ENCODE data around the gene MORN3. TPM values are rescaled to one million over a fixed set of nuclear protein-coding genes. Genes with fewer than 3 reads are reported as not detected.
A peak's percentile ranks its signal among the peaks of the same experiment; 100 is the strongest.
"Not testable (repeated sequence)": the region's sequence is repeated elsewhere in the genome, so short reads cannot be mapped to it uniquely, and the experiment has no call there.

Gene MORN3
- total and polyA plus RNA-seq, 8 donors: under 0.01 to 0.87 (median 0.46) TPM; not detected in 3

DNA sequence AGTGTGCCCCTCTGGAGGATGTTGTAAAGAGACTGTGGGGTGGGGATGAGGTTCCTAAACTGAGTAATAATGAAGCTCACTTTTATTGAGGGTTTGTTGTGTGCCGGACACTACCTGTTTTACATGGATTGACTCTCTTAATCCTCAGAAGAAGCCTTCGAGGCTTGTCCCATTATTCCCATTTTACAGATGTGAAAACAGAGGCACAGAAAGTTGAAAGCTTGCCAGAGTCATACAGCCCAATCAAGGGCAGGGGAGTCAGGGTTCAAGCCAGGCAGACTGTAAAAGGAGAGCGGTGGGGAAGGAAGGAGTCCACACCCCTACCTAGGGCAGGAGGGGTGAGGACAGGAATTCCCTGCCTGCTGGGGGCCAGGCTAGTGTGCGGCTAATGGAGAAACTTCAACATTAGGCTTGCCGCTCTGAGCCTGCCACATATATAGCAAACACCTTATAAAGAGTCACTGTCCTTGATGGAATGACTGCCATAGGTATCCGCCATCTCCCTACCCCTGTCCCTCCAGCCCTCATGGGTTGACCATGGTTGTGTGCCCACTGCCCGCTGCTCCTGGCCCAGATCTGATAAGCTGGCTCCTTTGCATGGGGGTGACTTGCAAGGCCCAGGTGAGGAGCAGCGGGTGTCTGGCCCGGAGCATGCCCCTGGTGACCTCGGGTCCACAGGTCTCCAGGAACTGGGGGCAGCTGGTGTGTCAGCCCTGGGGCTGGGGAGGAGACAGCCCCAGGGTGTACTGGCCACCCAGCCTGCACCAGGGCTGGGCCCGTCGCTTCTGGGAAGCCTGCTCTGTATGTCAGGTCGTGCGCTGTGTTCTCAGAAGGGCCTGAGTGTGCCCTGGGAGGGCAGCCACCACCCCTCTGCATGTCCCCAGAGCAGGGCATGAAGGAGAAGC lies 30.9 kb downstream of the MORN3 start:
- no peak overlapping the region for H3K27ac ChIP-seq
- H3K27me3 ChIP-seq: no peaks in the 10 kb centered on the region
- H3K4me3 ChIP-seq: no peak overlapping the region
- peaks cover 6 to 28% (median 10%) of the 10 kb centered on the region in 4 donors for H3K4me1 ChIP-seq
- intact Hi-C loops (cut with DNase I; ENCODE audit: low total_unique reads): no loop called here
- TF ChIP-seq, protein P1, sequence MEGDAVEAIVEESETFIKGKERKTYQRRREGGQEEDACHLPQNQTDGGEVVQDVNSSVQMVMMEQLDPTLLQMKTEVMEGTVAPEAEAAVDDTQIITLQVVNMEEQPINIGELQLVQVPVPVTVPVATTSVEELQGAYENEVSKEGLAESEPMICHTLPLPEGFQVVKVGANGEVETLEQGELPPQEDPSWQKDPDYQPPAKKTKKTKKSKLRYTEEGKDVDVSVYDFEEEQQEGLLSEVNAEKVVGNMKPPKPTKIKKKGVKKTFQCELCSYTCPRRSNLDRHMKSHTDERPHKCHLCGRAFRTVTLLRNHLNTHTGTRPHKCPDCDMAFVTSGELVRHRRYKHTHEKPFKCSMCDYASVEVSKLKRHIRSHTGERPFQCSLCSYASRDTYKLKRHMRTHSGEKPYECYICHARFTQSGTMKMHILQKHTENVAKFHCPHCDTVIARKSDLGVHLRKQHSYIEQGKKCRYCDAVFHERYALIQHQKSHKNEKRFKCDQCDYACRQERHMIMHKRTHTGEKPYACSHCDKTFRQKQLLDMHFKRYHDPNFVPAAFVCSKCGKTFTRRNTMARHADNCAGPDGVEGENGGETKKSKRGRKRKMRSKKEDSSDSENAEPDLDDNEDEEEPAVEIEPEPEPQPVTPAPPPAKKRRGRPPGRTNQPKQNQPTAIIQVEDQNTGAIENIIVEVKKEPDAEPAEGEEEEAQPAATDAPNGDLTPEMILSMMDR (IDR thresholded peaks at IDR 0.05): no peak
- no peak for TF ChIP-seq EP300 (IDR thresholded peaks at IDR 0.05)
- TF ChIP-seq POLR2AphosphoS5 (IDR thresholded peaks at IDR 0.05): no peak
- TF ChIP-seq POLR2A (IDR thresholded peaks at IDR 0.05): no peak
- H3K36me3 ChIP-seq: peaks cover 10 to 28% (median 22%) of the 10 kb centered on the region in 4 donors
- H3K9me3 ChIP-seq: no peaks in the 10 kb centered on the region
- no peak for DNase-seq
- WGBS, 5 donors: 88 to 94% (median 92%) methylated on average over 10 to 14 of the region's 14 CpGs

DNA sequence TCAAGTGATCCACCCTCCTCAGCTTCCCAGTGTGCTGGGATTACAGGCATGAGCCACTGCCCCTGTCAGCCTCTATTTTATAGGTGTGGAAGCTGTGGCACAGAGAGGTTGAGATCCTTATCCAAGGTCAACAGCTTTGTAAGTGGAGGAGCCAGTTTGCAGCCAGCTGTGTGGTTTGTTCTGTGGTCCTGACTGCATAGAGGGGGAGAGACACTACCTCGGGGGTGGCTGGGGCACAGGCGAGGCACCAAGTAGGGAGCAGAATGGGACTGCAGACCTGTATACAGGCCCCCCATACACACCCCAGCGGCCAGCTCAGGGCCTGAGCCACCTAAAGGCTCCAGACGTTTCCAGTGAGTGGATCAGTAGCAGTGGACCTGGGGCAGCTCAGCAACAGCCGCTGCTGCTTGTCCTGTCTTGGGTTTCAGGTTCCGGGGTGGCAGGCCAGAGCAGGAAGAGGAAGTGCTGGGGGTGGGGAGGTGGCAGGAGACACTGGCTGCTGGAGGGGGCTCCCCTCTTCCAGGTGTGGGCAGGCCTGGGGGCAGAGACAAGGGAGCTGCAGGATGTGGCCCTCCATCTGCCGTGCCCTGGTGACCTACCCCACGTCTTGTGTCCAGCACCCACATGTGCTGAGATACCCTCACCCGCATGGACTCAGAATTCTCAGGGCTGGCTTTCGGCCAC lies 32.1 kb downstream of the MORN3 start:
- DNase-seq: peak; percentile 40 to 43
- Histone ChIP-seq H3K4me3 (no peak overlapping the region), H3K4me1 (peaks cover 16 to 39% (median 21%) of the 10 kb centered on the region in 4 donors), H3K9me3 (no peaks in the 10 kb centered on the region), H3K27me3 (no peaks in the 10 kb centered on the region), H3K36me3 (peaks cover 10 to 18% (median 18%) of the 10 kb centered on the region in 4 donors), H3K27ac (peak overlapping the region in 4 of 5 donors; percentile 4 to 71 (median 62))
- WGBS, 5 donors: 56 to 67% (median 59%) methylated on average over 6 to 10 of the region's 10 CpGs
- TF ChIP-seq, protein P1 (IDR thresholded peaks at IDR 0.05): no peak
- TF ChIP-seq POLR2A (IDR thresholded peaks at IDR 0.05) (no peak), POLR2AphosphoS5 (IDR thresholded peaks at IDR 0.05) (no peak), EP300 (IDR thresholded peaks at IDR 0.05) (no peak)
- intact Hi-C loops (cut with DNase I; ENCODE audit: low total_unique reads): no loop called here

DNA sequence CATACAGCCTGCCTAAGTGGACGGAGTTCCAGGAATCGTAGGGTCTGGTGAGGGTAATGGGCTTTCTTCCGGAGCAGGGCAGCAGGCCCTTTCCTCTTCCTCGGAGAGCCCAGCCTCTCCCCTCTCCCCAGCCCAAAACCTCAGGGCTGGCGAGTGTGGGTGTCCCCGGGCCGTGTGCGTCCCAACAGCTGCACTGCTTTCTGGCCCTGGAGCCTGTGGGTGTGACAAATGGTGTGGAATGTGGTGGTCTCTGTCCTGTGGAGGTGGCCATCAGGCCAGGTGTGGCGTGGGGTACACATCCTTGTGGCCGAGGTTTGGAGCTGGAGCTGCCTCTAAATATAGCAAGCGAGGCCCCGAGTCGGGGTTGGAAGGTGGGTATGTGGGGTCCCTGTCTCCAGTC lies 34.6 kb downstream of the MORN3 start:
- 76 to 92% (median 81%) methylated on average over 13 of the region's 13 CpGs for WGBS, 5 donors
- H3K27me3 ChIP-seq: no peaks in the 10 kb centered on the region
- intact Hi-C loops (cut with DNase I; ENCODE audit: low total_unique reads): no loop called here
- H3K4me3 ChIP-seq: no peak overlapping the region
- TF ChIP-seq EP300 (IDR thresholded peaks at IDR 0.05): no peak
- no peaks in the 10 kb centered on the region for H3K36me3 ChIP-seq
- peaks cover 32 to 65% (median 39%) of the 10 kb centered on the region in 4 donors for H3K4me1 ChIP-seq
- no peaks in the 10 kb centered on the region for H3K9me3 ChIP-seq
- no peak overlapping the region for H3K27ac ChIP-seq
- DNase-seq: no peak

DNA sequence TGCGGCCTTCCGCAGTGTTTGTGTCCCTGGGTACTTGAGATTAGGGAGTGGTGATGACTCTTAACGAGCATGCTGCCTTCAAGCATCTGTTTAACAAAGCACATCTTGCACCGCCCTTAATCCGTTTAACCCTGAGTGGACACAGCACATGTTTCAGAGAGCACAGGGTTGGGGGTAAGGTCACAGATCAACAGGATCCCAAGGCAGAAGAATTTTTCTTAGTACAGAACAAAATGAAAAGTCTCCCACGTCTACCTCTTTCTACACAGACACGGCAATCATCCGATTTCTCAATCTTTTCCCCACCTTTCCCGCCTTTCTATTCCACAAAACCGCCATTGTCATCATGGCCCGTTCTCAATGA lies 35.6 kb downstream of the MORN3 start:
- intact Hi-C loops (cut with DNase I; ENCODE audit: low total_unique reads); H3K27me3 ChIP-seq; H3K9me3 ChIP-seq; H3K36me3 ChIP-seq; DNase-seq; H3K4me3 ChIP-seq: not testable (repeated sequence)
- WGBS, 5 donors: 80 to 93% (median 92%) methylated on average over 2 to 6 of the region's 11 CpGs
- Histone ChIP-seq H3K4me1 (peaks cover 40 to 75% (median 50%) of the 10 kb centered on the region in 4 donors), H3K27ac (peak overlapping the region in 1 of 5 donors; percentile 82)

DNA sequence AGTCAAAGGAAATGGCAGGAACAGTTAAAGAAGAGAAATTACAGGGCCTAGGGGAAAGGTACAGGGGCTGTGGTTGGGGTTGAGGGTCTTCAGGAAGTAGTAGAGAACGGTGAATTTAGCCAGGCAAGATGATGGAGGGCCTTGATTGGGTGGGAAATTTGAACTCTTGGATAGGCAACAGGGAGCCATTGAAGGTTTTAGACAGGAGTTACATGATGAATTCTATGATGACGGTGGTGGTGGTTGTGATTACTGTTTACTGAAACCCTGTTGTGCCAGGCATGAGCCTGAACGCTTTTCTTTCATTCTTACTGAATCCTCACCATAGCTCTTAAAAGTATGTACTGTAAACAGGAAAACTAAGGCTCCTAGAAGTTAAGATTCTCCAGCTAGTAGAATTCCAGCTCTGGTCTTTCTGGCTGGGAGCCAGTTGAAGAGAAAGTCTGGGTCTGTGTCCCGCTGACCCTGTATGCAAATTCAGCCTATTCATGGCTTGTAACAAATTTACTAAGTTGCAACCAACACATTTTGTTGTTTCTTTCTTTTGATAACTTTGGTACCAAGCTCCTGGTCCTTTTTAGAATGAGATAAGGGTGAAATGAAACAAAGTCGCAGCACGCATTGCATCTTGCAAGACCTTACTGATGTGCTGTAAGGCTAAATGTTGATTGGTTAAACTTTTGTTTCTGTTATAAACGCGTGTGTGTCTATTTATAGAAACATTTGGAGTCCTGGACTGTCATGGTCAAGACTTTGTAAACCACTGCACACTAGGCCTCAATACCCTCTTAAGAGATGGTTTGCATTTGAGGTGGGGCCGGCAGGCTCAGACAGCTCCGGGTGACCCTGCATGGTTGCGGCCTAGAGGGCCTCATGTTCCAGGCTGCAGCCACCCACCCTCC lies 37.1 kb downstream of the MORN3 start:
- intact Hi-C loops (cut with DNase I; ENCODE audit: low total_unique reads): no loop called here
- Histone ChIP-seq H3K36me3 (no peaks in the 10 kb centered on the region), H3K27ac (peak overlapping the region; percentile 50 to 82 (median 72)), H3K27me3 (no peaks in the 10 kb centered on the region), H3K9me3 (no peaks in the 10 kb centered on the region), H3K4me1 (peaks cover 52 to 77% (median 58%) of the 10 kb centered on the region in 4 donors), H3K4me3 (no peak overlapping the region)
- peak in 1 of 2 donors; percentile 29 for DNase-seq
- TF ChIP-seq POLR2A (IDR thresholded peaks at IDR 0.05): no peak
- no peak for TF ChIP-seq POLR2AphosphoS5 (IDR thresholded peaks at IDR 0.05)
- TF ChIP-seq, protein P1 (IDR thresholded peaks at IDR 0.05): no peak
- TF ChIP-seq EP300 (IDR thresholded peaks at IDR 0.05): no peak
- 42 to 53% (median 47%) methylated on average over 11 of the region's 11 CpGs for WGBS, 5 donors
